ENCODE data around the gene SCRN2.

SCRN2 gene

DNA sequence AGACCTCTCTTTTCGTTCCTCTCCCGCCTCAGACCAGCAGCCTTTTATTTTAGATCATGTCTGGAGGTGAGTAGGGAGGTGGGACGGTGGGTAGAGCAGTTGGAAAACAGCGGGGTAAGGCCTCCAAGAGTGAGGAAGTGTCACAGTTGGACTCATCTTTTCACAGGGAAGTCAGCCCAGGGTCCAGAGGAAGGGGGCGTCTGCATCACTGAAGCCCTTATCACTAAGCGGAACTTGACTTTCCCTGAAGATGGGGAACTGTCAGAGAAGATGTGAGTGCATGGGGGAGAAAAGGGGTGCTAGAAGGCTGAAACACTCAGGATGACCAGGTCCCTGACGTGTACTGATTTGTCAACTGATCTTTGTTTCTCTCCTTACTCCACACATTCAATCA, 9.1 kb downstream of the SCRN2 start:
- H3K9me3 Mint-ChIP-seq = no peaks in the 10 kb centered on the region
- H3K27ac Mint-ChIP-seq = peak overlapping the region; percentile 89

DNA sequence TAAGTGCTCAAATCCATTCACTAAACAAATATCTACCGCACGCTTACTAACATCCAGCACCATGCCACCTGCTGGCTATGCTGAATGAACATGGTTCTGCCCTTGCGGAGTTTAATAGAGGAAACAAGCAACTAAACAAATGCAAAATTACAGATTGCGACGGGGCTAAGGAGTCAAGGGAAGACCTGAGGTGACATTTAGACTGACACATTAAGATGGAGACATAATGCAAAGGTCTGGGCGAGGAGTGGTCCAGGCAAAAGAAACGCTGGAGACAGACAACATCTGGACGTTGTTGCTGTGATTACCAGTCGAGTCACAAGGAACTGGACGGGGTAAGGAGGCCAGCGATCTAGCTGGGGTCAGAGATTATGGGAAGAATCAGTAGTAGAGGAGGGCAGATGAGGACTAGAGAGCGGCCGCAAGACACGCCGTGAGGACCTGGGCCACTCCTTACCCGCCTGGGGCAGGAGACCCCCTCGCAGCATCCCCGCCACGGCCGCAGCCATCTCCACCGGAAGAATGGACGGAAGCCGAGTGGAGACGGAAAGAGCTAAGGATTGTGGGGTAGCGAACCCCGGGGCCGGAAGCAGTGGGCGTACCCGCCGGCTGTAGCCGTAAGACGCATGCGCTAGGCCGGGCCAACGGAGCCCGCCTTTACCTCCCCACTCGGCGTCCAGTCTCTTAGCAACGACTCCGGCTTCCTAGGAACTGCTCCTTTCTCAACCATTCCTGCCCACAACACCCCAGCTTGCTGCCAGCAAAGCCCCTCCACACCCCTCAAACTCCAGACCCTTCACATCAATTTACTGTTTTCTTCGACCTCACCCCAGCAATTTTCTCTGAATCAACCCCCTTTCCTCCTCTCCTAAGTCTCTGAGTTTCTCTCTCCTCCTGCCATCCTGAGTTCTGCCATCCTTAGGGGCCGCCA, 9.8 kb downstream of the SCRN2 start, which contains the start of the genes LRRC46 and MRPL10:
LRRC46 (plus strand) TSS at position 668 of the 931 bp plus-strand sequence. CDS start 320 bp downstream, outside the sequence.
MRPL10 (minus strand) TSS at position 539 of the 931 bp plus-strand sequence; CDS start at position 509, 30 bp downstream.
- peak within 1 kb of the TSS; percentile 89 for H3K27ac Mint-ChIP-seq
- peak within 1 kb of the TSS; percentile 82 for H3K4me3 Mint-ChIP-seq
- no peaks in the 10 kb centered on the region for H3K27me3 Mint-ChIP-seq
- CTCF ChIA-PET = interaction anchor here (1.2 to 3.0 kb wide), 5 partner anchors 9 to 116 kb away, joined by 4 to 17 read pairs (median 4); partner anchors contain the start of genes OSBPL7, SCRN2 and SP2
- H3K36me3 Mint-ChIP-seq = peaks cover 18% of the 10 kb centered on the region
- peak; percentile 94 for DNase-seq
- H3K9me3 Mint-ChIP-seq = no peaks in the 10 kb centered on the region
- H3K4me1 Mint-ChIP-seq = peaks cover 71% of the 10 kb centered on the region

More for the DNA sequence above, 9.1 kb downstream of the SCRN2 start:
- peaks cover 14% of the 10 kb centered on the region for H3K36me3 Mint-ChIP-seq
- peaks cover 71% of the 10 kb centered on the region for H3K4me1 Mint-ChIP-seq
- H3K4me3 Mint-ChIP-seq = peak overlapping the region; percentile 82
- CTCF ChIA-PET = interaction anchor here (1.2 to 3.0 kb wide), 5 partner anchors 9 to 115 kb away, joined by 4 to 17 read pairs (median 4); partner anchors contain the start of genes OSBPL7, SCRN2 and SP2
- H3K27me3 Mint-ChIP-seq = no peaks in the 10 kb centered on the region
- no peak for DNase-seq

DNA sequence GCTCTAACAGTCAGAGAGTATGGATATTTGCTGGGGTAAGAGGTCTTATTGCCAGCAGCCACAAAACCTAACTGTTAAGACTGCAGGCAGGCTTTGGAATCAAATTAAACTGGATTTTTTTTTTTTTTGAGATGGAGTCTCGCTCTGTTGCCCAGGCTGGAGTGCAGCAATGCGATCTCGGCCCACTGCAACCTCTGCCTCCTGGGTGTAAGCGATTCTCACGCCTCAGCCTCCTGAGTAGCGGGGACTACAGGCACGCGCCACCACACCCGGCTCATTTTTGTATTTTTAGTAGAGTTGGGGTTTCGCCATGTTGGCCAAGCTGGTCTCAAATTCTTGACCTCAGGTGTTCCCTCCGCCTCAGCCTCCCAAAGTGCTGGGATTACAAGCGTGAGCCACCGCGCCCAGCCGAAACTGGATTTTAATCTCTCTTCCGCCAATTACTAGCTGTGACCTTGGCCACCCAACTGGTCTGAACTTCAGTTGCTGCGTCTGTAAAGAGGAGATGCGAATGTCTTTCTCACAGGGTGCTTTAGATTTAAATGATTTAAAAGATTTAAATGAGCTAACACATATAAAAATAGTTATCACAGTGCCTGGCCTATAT, 10.6 kb downstream of the SCRN2 start:
- Mint-ChIP-seq H3K4me3 (peak overlapping the region; percentile 82), H3K27ac (peak overlapping the region; percentile 89), H3K27me3 (no peaks in the 10 kb centered on the region), H3K36me3 (peaks cover 21% of the 10 kb centered on the region), H3K4me1 (peaks cover 65% of the 10 kb centered on the region), H3K9me3 (no peaks in the 10 kb centered on the region)
- DNase-seq = no peak
- CTCF ChIA-PET = interaction anchor here (1.2 to 3.0 kb wide), 5 partner anchors 8 to 116 kb away, joined by 4 to 17 read pairs (median 4); partner anchors contain the start of genes OSBPL7, SCRN2 and SP2

DNA sequence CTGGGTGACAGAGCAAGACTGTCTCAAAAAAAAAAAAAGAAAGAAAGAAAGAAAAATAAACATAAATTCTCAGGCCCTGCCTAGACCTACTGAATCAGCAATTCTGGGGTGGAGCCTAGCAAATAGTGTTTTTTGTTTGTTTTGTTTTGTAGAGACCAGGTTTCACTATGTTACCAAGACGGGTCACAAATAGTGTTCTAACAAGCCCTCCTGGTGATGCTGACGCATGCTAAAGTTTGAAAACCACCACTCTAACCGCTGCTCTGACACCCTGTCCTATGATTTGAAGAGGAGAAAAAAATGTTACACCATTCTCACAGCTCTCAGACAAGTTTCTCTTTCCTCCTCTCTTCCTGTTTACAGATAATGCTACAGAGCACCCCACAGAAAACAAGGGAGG, 11.2 kb downstream of the SCRN2 start:
- no peaks in the 10 kb centered on the region for H3K9me3 Mint-ChIP-seq
- CTCF ChIA-PET = interaction anchor here (3.0 kb wide), 1 partner anchor 8 kb away, joined by 17 read pairs; the partner anchor contains the start of gene OSBPL7
- peaks cover 26% of the 10 kb centered on the region for H3K36me3 Mint-ChIP-seq
- no peaks in the 10 kb centered on the region for H3K27me3 Mint-ChIP-seq
- peak overlapping the region; percentile 82 for H3K4me3 Mint-ChIP-seq
- H3K4me1 Mint-ChIP-seq = peaks cover 58% of the 10 kb centered on the region
- H3K27ac Mint-ChIP-seq = peak overlapping the region; percentile 89
- DNase-seq = peak; percentile 45

DNA sequence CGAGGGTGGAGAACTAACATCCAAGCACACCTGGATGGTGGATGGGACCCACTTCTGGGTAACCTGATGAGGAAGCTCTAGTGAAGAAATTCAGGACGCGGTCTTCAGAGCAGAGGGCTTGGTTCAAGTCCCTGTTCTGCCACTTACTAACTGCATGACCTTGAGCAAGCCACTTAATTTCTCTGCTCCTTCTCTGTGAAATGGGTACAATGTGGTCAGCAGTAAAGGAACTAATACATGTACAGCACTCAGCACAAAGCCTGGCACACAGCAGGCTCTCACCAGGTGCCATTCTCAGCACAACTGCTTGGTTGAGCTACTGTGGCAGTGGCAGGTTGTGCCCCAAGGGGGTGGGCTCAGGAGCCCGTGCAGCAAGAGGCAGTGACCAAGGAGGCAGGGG, 17.6 kb downstream of the SCRN2 start:
- H3K36me3 Mint-ChIP-seq = peaks cover 36% of the 10 kb centered on the region
- H3K4me3 Mint-ChIP-seq = no peak overlapping the region
- H3K9me3 Mint-ChIP-seq = no peaks in the 10 kb centered on the region
- no peak for DNase-seq
- H3K27ac Mint-ChIP-seq = no peak overlapping the region
- H3K4me1 Mint-ChIP-seq = peaks cover 37% of the 10 kb centered on the region
- CTCF ChIA-PET = interaction anchor here (2.5 kb wide), 1 partner anchor 8 kb away, joined by 17 read pairs; the partner anchor contains the start of genes LRRC46 and MRPL10
- no peaks in the 10 kb centered on the region for H3K27me3 Mint-ChIP-seq

DNA sequence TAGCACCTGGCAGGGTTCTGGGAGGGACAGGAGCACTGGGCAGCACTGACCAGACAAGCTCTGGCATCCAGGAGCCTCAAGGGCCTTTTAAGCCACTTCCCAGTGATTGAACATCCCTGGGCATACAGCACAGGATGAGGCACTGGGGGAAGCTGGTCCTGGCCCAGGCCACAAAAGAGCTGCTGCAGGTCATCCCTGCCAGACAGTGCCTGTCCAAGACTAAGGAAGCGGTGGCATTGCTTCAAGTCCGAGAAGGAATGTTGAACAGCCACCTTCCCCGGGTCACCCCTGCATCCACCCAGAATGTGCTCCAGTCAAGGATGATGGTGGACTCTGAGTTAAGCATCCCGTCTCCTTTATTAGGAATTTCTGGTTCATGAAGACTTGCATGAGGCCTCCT, 18.3 kb downstream of the SCRN2 start:
- DNase-seq = no peak
- Mint-ChIP-seq H3K4me3 (peak overlapping the region; percentile 41), H3K27ac (no peak overlapping the region), H3K9me3 (no peaks in the 10 kb centered on the region), H3K4me1 (peaks cover 33% of the 10 kb centered on the region), H3K27me3 (no peaks in the 10 kb centered on the region), H3K36me3 (peaks cover 32% of the 10 kb centered on the region)
- CTCF ChIA-PET = interaction anchor here (1.0 to 2.5 kb wide), 4 partner anchors 9 to 67 kb away, joined by 4 to 17 read pairs (median 8); partner anchors contain the start of genes LRRC46, MRPL10 and SCRN2

DNA sequence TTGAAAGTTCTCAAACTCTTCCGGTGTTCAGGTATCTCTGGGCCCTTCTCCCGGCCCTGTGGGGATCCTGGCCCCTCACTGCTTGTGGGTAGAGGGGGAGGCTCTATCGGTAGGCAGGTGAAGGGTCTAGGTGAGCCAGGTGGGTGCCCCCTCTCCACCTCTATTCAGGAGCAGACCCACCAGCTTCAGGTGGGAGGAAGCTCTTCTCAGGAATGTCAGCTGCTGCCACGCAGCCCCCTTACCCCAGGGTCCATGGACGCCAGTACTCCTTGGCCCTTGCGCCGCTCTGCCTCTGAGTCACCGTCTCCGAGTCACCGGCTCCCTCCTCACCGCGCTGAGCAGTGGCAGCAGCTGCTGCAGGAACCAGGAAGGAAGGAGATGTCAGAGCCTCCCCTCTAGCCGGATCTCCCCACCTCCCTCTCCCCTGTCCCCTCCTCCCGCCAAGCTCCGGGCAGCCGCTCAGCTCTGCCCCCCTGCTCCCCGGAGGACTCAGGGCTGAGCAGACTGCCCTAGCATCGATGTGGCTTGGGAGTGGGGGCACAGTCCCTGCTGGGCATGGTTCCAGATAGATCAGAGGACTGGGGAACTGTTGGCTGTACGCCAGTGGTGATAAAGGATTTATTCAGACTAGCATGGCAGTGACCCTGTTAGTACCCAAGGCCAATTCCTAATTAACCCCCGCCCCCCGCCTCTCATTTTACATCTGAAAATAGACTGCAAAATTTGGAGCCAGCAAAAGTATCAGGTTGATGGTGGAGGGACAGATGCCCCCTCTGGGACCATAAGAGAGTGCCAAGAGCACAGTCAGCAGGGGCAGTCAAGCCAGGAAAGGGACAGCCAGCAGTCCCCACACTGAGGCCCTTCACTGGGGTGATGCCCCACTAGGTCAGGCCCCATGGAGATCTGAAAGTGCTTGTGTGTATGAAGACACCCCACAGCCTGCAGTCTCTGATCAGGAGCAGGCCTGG, 19.4 kb downstream of the SCRN2 start, which contains the start of gene OSBPL7:
OSBPL7 (minus strand) TSS at position 371 of the 968 bp plus-strand sequence. CDS start 1,516 bp downstream, outside the sequence.
- Mint-ChIP-seq H3K9me3 (no peaks in the 10 kb centered on the region), H3K36me3 (peaks cover 34% of the 10 kb centered on the region), H3K4me3 (peak within 1 kb of the TSS; percentile 99), H3K27ac (peak within 1 kb of the TSS; percentile 94), H3K27me3 (no peaks in the 10 kb centered on the region), H3K4me1 (peaks cover 33% of the 10 kb centered on the region)
- CTCF ChIA-PET = interaction anchor here (1.0 to 2.5 kb wide), 5 partner anchors 10 to 128 kb away, joined by 4 to 17 read pairs (median 6); partner anchors contain the start of genes LRRC46, MRPL10 and SCRN2
- DNase-seq = peak; percentile 88

DNA sequence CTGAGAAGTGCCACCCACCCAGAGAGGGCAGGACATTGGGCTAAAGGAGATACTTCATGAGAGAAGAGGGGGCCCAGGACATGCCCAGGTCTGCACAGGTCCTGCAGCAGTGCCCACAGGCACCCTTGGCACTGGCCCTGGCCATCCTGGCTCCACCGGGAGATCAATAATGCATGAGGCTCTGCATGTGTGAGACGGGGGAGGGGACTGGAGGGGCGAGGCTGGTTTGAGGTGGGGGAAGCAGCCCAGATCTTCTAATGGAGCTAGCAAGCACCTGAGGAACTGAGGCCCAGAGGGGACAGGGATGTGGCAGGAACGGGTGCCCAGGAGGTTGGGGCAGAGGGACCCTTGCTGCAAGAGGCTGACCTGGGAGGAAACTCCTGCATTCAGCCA, 20.0 kb downstream of the SCRN2 start:
- Mint-ChIP-seq H3K27ac (peak overlapping the region; percentile 94), H3K36me3 (peaks cover 29% of the 10 kb centered on the region), H3K4me1 (peaks cover 33% of the 10 kb centered on the region), H3K9me3 (no peaks in the 10 kb centered on the region), H3K27me3 (no peaks in the 10 kb centered on the region), H3K4me3 (peak overlapping the region; percentile 99)
- DNase-seq = no peak
- CTCF ChIA-PET = interaction anchor here (0.6 to 2.5 kb wide), 5 partner anchors 10 to 204 kb away, joined by 3 to 17 read pairs (median 6); partner anchors contain the start of genes LRRC46, MRPL10 and SCRN2

DNA sequence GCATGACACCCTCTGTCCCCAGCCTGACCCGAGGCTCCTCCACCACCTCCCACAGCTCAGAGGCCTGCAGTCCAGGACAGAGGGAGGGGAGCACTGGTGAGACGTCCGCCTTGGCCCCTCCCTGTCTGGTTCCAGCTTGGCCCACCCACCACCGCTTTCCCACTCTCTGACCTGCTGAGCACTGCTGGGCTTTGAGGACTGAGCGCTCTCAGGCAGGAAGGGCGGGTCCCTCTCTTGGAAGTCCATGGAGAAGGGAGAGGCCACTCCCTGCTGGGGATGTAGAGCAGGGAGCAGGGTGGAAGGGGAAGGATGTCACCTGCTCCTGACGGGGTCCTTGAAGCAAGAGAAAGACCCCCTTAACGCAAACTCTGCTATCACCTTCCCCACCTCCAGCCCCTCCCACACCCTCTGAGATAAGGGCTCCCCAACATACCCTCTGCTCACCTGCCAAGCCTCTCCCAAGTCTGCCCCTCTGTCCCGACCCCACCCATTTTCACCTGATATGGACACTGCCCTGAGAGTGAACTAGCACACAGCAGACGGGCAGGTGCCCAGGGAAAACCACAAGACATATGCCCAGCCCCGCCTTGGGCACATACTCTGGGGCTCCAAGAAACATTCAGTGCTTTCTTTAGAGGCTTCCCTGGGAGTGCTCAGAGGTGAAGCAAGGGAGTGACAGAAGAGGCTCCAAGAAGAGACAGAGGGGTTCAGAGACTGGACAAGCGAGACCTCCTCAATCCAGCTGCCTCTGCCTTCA, 20.9 kb downstream of the SCRN2 start:
- CTCF ChIA-PET = interaction anchor here (0.6 kb wide), 1 partner anchor 203 kb away, joined by 3 read pairs; no protein-coding TSS in a partner anchor
- H3K9me3 Mint-ChIP-seq = no peaks in the 10 kb centered on the region
- peaks cover 30% of the 10 kb centered on the region for H3K36me3 Mint-ChIP-seq

DNA sequence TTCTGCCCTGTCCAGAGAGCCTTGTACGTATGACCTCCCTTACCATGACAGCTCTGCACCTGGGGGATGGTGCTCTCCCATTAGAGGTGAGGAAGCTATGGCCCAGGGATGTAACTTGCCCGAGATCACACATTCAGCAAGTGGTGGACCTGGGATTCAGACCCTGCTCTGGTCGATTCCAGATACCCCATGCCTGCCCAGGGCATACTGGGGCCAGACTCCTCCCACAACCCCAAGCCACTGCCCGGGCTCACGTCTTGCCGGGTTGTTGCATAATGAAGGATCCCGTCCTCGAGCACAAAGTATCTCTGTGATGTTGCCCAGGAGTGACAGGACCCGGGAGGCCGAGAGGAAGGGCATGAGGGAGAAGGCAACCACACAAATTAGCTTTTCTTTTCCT, 21.6 kb downstream of the SCRN2 start:
- CTCF ChIA-PET = no interaction called here
- H3K27me3 Mint-ChIP-seq = no peaks in the 10 kb centered on the region
- H3K27ac Mint-ChIP-seq = no peak overlapping the region
- H3K36me3 Mint-ChIP-seq = peaks cover 34% of the 10 kb centered on the region
- H3K4me1 Mint-ChIP-seq = peaks cover 33% of the 10 kb centered on the region
- no peaks in the 10 kb centered on the region for H3K9me3 Mint-ChIP-seq
- DNase-seq = no peak
- no peak overlapping the region for H3K4me3 Mint-ChIP-seq

More for the DNA sequence above, 20.9 kb downstream of the SCRN2 start:
- peak overlapping the region; percentile 99 for H3K4me3 Mint-ChIP-seq
- DNase-seq = no peak
- H3K27ac Mint-ChIP-seq = no peak overlapping the region
- H3K27me3 Mint-ChIP-seq = no peaks in the 10 kb centered on the region
- peaks cover 33% of the 10 kb centered on the region for H3K4me1 Mint-ChIP-seq

DNA sequence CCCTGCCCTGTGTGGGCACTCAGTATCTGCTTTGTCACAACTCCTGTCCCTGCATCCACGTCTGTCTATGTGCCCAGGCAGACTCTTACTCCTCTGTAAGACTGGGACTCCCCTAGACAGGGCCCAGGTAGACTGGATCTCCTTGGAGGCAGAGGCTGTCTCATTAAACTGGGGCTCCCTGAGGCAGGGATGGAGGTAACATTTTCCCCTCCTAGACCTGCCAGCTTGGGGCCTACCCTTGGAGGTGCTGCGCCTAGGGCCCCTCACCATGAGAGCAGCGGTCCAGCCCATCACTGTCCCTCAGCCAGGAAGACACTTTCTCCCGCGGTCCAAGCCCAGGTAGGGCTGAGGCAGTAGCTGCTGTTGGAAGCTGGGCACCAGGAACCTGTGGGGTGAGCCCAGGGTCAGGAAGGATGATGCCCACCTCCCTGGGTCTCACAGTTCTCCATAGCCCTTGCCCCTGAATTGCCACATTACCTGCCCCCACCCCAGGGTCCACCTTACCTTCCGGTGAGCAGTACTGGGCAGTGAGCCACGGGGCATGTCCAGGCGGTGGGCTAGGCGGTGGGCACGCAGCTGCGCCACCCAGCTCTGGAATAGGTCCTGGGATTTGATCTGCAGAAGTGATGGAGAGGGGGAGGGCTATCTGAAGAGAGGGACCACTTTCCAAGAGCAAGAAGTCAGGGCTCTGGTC, 22.9 kb downstream of the SCRN2 start:
- CTCF ChIA-PET = interaction anchor here (0.7 kb wide), 1 partner anchor 14 kb away, joined by 3 read pairs; no protein-coding TSS in a partner anchor
- Mint-ChIP-seq H3K4me3 (no peak overlapping the region), H3K27me3 (no peaks in the 10 kb centered on the region), H3K27ac (no peak overlapping the region), H3K9me3 (no peaks in the 10 kb centered on the region), H3K36me3 (peaks cover 26% of the 10 kb centered on the region), H3K4me1 (peaks cover 33% of the 10 kb centered on the region)
- no peak for DNase-seq

DNA sequence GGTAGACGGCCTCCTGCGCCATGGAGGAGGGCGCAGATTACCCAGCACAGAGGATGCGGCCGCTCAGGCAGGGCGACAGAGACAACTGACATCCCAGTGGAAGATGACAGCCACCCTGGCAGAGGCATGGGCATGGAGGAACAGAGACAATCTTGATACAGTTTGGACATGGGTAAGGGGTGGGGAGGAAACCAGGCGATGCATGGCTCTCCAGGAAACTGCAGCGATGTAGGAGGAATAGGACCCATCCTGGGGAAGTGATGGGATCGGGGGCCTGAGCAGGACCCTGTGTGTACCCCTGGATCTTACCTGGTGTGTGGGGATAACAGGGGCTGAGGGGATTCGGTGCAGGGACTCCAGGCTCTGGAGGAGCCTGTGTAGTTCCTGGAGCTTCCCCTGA, 24.1 kb downstream of the SCRN2 start:
- Mint-ChIP-seq H3K27ac (no peak overlapping the region), H3K4me1 (peaks cover 26% of the 10 kb centered on the region), H3K27me3 (no peaks in the 10 kb centered on the region), H3K9me3 (no peaks in the 10 kb centered on the region), H3K4me3 (no peak overlapping the region), H3K36me3 (peaks cover 30% of the 10 kb centered on the region)
- CTCF ChIA-PET = no interaction called here
- DNase-seq = no peak

Measured in activated naive CD4-positive, alpha-beta T cell treated with anti-CD3 and anti-CD28 coated beads, Interleukin-2, amount 10 ng/mL, durations not matched to agents 7 days and 5 days (primary cell).